OCI-LY3 (cell line): ENCODE data around the gene PPP2R5E.

ENCODE experiments used
- CTCF ChIP-seq: fragments of 200-600, 300-600 bp; sonication (generic); IDR thresholded peaks from 2 replicates; pipeline ENCODE4 v1.5.1; 2014; ENCODE audit warnings: antibody characterized with exemption, low read length, low read depth
- EZH2phosphoT487 ChIP-seq: fragments of 200-600 bp; shearing (Covaris generic); IDR thresholded peaks from 2 replicates; pipeline ENCODE4 v1.6.1; 2018; ENCODE audit warnings: antibody characterized with exemption, mixed run types, low read depth

- TF ChIP-seq CTCF (no peak), EZH2phosphoT487 (no peak)
Observed at GRCh38 chr14:63421226-63421625, 122.0 kb downstream of the PPP2R5E start.
